HEK293 (cell line): ENCODE data around the gene TRMT112.

Experiments
- CTCF ChIP-seq: fragments of 450-650 bp; formaldehyde crosslinking; IDR thresholded peaks from 2 replicates; pipeline ENCODE4 v1.5.1; 2016; ENCODE audit warnings: missing biosample characterization, missing genetic modification characterization
- ELK4 ChIP-seq: IDR thresholded peaks from 2 replicates; pipeline ENCODE4 v1.6.1; 2011; ENCODE audit warnings: mild to moderate bottlenecking, low read depth, low read length, borderline replicate concordance
- KLF16 ChIP-seq: fragments of 450-650 bp; formaldehyde crosslinking; IDR thresholded peaks from 2 replicates; pipeline ENCODE4 v1.5.1; 2017; ENCODE audit warnings: missing biosample characterization, missing genetic modification characterization
- PBX3 ChIP-seq: sonication (generic); formaldehyde crosslinking; IDR thresholded peaks from 2 replicates; pipeline ENCODE4 v1.8.1; 2022; ENCODE audit warnings: mild to moderate bottlenecking, moderate library complexity, missing genetic modification reagents
- SETDB1 ChIP-seq: IDR thresholded peaks from one replicate; pipeline ENCODE4 v1.6.1; 2017; ENCODE audit warnings: mild to moderate bottlenecking, low read length, moderate library complexity, mixed read lengths; ENCODE audit not compliant: insufficient read length
- ZIC2 ChIP-seq: fragments of 450-650 bp; formaldehyde crosslinking; IDR thresholded peaks from 2 replicates; pipeline ENCODE4 v1.5.1; 2016; ENCODE audit warnings: missing biosample characterization, missing genetic modification characterization
- ZNF37A ChIP-seq: fragments of 450-650 bp; IDR thresholded peaks from 2 replicates; pipeline ENCODE4 v1.5.1; 2018; ENCODE audit warnings: missing biosample characterization, missing genetic modification characterization
- ZNF514 ChIP-seq: fragments of 450-650 bp; formaldehyde crosslinking; IDR thresholded peaks from 2 replicates; pipeline ENCODE4 v1.5.1; 2016; ENCODE audit warnings: missing biosample characterization, missing genetic modification characterization
- ZNF629 ChIP-seq: fragments of 450-650 bp; formaldehyde crosslinking; IDR thresholded peaks from 2 replicates; pipeline ENCODE4 v1.5.1; 2017; ENCODE audit warnings: missing biosample characterization, missing genetic modification characterization
- ZNF830 ChIP-seq: fragments of 450-650 bp; IDR thresholded peaks from 2 replicates; pipeline ENCODE4 v1.5.0; 2018; ENCODE audit warnings: missing biosample characterization, missing genetic modification characterization, low read depth, mild to moderate bottlenecking, moderate library complexity

GRCh38 chr11:64284048-64284961, 33.1 kb downstream of the TRMT112 start, which contains the start of gene BAD:
- no peak; the same call in 1 of the 2 replicates for TF ChIP-seq CTCF
- no peak for TF ChIP-seq ZNF830 (tag by site-specific recombination)
- TF ChIP-seq ZNF629 (tag by site-specific recombination), result peak; percentile 28; the same call in 1 of the 2 replicates
- peak; percentile 34; the same call in 1 of the 2 replicates for TF ChIP-seq ZIC2 (tag by site-specific recombination)
- no peak for TF ChIP-seq ZNF37A (tag by site-specific recombination)
- no peak for TF ChIP-seq ELK4
- no peak for TF ChIP-seq SETDB1
- TF ChIP-seq PBX3 (CRISPR knock-in tag), result no peak; the same call in 1 of the 2 replicates
- TF ChIP-seq KLF16 (tag by site-specific recombination), result no peak
- no peak for TF ChIP-seq ZNF514 (tag by site-specific recombination)
